Measurements from ENCODE around the gene FKBP10. TPM values are rescaled to one million over a fixed set of nuclear protein-coding genes. Genes with fewer than 3 reads are reported as not detected.

FKBP10 gene
- total RNA-seq, 1 experiment from 2014 or later, result 30.0 TPM

GRCh38 chr17:41806685-41807445 is 5.9 kb upstream of the FKBP10 start:
- no peak for TF ChIP-seq EZH2 (IDR thresholded peaks at IDR 0.05; ENCODE audit: borderline replicate concordance, low read depth, low read length, poor library complexity, severe bottlenecking)
- TF ChIP-seq, protein P1, sequence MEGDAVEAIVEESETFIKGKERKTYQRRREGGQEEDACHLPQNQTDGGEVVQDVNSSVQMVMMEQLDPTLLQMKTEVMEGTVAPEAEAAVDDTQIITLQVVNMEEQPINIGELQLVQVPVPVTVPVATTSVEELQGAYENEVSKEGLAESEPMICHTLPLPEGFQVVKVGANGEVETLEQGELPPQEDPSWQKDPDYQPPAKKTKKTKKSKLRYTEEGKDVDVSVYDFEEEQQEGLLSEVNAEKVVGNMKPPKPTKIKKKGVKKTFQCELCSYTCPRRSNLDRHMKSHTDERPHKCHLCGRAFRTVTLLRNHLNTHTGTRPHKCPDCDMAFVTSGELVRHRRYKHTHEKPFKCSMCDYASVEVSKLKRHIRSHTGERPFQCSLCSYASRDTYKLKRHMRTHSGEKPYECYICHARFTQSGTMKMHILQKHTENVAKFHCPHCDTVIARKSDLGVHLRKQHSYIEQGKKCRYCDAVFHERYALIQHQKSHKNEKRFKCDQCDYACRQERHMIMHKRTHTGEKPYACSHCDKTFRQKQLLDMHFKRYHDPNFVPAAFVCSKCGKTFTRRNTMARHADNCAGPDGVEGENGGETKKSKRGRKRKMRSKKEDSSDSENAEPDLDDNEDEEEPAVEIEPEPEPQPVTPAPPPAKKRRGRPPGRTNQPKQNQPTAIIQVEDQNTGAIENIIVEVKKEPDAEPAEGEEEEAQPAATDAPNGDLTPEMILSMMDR (conservative IDR thresholded peaks at IDR 0.05; ENCODE audit: low read depth, low read length), result no peak
- intact Hi-C loops (cut with micrococcal nuclease; ENCODE audit: unreplicated experiment), result no loop called here
- DNase-seq (ENCODE audit: low spot score), result no peak
- H3K9me3 ChIP-seq (ENCODE audit: low read depth, low read length, poor library complexity, severe bottlenecking), result no peaks in the 10 kb centered on the region
- ChIA-PET CTCF (no interaction called here), POLR2A (ENCODE audit: low non-redundant PET) (no interaction called here)
- H3K4me3 ChIP-seq (ENCODE audit: low read depth, low read length, poor library complexity, severe bottlenecking), result no peak overlapping the region
- H3K27ac ChIP-seq (ENCODE audit: low read depth, low read length, poor library complexity, severe bottlenecking), result no peak overlapping the region
- H3K4me1 ChIP-seq (ENCODE audit: insufficient read depth, low read length, poor library complexity, severe bottlenecking), result no peaks in the 10 kb centered on the region
- no peaks in the 10 kb centered on the region for H3K27me3 ChIP-seq (replicated peaks; ENCODE audit: insufficient read depth, low read depth, low read length, poor library complexity)
- BruUV-seq (replicated peaks), result no TSS peak
- no peaks in the 10 kb centered on the region for H3K36me3 ChIP-seq (ENCODE audit: insufficient read depth, low read length, poor library complexity, severe bottlenecking)

DNA sequence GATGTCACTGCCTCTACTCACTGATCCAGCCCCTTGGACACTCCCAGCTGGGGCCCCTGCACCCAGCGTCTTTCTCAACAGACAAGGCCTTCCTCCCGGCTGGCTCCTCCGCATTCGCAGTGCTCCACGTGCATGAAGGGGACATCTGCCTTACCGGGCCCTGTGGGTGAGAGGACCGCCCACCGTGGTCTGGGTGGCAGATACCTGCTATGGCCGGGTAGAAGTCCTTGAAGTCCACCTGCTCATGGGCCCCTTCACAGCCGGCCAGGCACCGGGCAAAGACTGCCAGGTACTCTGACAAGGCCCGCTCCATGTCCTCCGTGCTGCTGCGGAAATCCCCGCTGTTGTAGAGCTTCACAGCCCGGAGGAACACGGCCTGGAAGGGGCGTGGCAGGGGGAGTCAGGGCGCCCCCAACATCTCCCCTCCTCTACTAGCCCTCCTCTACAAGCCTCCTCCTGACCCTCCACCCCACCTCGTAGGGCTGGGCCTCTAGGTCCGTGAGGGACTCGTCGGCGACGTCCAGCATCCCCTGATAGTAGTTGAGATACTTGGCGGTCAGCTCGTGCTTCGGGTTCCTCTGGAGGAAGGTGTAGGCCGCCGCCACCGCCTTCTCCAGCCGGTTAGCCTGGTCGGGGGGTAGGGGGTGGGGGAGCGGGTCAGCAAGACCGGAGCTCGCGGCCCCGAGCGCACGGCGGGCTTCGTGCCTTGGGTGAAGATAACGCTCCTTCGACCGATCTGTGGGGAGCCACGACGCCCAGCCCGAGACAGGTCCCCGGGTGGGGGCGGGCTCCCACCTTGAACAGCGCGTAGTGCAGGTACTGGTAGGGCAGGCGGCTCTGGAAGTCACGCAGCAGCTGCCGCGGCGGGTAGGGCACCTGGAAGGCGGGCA is 1.9 kb upstream of the FKBP10 start:
- no peak for TF ChIP-seq EZH2 (IDR thresholded peaks at IDR 0.05; ENCODE audit: borderline replicate concordance, low read depth, low read length, poor library complexity, severe bottlenecking)
- TF ChIP-seq, protein P1 (conservative IDR thresholded peaks at IDR 0.05; ENCODE audit: low read depth, low read length), result no peak
- ChIA-PET CTCF (interaction anchor here (0.6 to 1.6 kb wide), 3 partner anchors 24 to 141 kb away, joined by 3 to 5 read pairs (median 5); partner anchors contain the start of gene JUP), POLR2A (ENCODE audit: low non-redundant PET) (no interaction called here)
- no peak for DNase-seq (ENCODE audit: low spot score)
- H3K36me3 ChIP-seq (ENCODE audit: insufficient read depth, low read length, poor library complexity, severe bottlenecking), result no peaks in the 10 kb centered on the region
- no peaks in the 10 kb centered on the region for H3K27me3 ChIP-seq (replicated peaks; ENCODE audit: insufficient read depth, low read depth, low read length, poor library complexity)
- no TSS peak for BruUV-seq (replicated peaks)
- intact Hi-C loops (cut with micrococcal nuclease; ENCODE audit: unreplicated experiment), result no loop called here
- H3K9me3 ChIP-seq (ENCODE audit: low read depth, low read length, poor library complexity, severe bottlenecking), result no peaks in the 10 kb centered on the region
- H3K4me1 ChIP-seq (ENCODE audit: insufficient read depth, low read length, poor library complexity, severe bottlenecking), result no peaks in the 10 kb centered on the region
- peak overlapping the region; percentile 50 for H3K27ac ChIP-seq (ENCODE audit: low read depth, low read length, poor library complexity, severe bottlenecking)
- peak overlapping the region; percentile 56 for H3K4me3 ChIP-seq (ENCODE audit: low read depth, low read length, poor library complexity, severe bottlenecking)

- TF ChIP-seq, protein P1 (conservative IDR thresholded peaks at IDR 0.05; ENCODE audit: low read depth, low read length), result peak; percentile 54
- no peak for TF ChIP-seq EZH2 (IDR thresholded peaks at IDR 0.05; ENCODE audit: borderline replicate concordance, low read depth, low read length, poor library complexity, severe bottlenecking)
- POLR2A ChIA-PET (ENCODE audit: low non-redundant PET), result no interaction called here
- intact Hi-C loops (cut with micrococcal nuclease; ENCODE audit: unreplicated experiment), result no loop called here
- H3K36me3 ChIP-seq (ENCODE audit: insufficient read depth, low read length, poor library complexity, severe bottlenecking), result no peaks in the 10 kb centered on the region
- no peaks in the 10 kb centered on the region for H3K27me3 ChIP-seq (replicated peaks; ENCODE audit: insufficient read depth, low read depth, low read length, poor library complexity)
- no peaks in the 10 kb centered on the region for H3K4me1 ChIP-seq (ENCODE audit: insufficient read depth, low read length, poor library complexity, severe bottlenecking)
- H3K4me3 ChIP-seq (ENCODE audit: low read depth, low read length, poor library complexity, severe bottlenecking), result peak within 1 kb of the TSS; percentile 56
- peak; percentile 67 for DNase-seq (ENCODE audit: low spot score)
- BruUV-seq (replicated peaks), result TSS peak; percentile 32
- peak within 1 kb of the TSS; percentile 50 for H3K27ac ChIP-seq (ENCODE audit: low read depth, low read length, poor library complexity, severe bottlenecking)
- CTCF ChIA-PET, result interaction anchor here (0.6 to 1.6 kb wide), 3 partner anchors 25 to 141 kb away, joined by 3 to 5 read pairs (median 5); partner anchors contain the start of gene JUP
- H3K9me3 ChIP-seq (ENCODE audit: low read depth, low read length, poor library complexity, severe bottlenecking), result no peaks in the 10 kb centered on the region
Measured at GRCh38 chr17:41811549-41812380, 1.0 kb upstream of the FKBP10 start, which contains the start of gene P3H4. Gene P3H4 (minus strand): TSS chr17:41811949. CDS start chr17:41811915, 34 bp downstream.

Measured in A673 (cell line).